ENCODE data around the gene OSBPL6.
"Not testable (repeated sequence)": the region's sequence is repeated elsewhere in the genome, so short reads cannot be mapped to it uniquely, and the experiment has no call there.

The OSBPL6 gene

GRCh38 chr2:178198441-178198840 is 4.1 kb downstream of the OSBPL6 start:
- DNase-seq (ENCODE audit: low spot score): not testable (repeated sequence)

DNA sequence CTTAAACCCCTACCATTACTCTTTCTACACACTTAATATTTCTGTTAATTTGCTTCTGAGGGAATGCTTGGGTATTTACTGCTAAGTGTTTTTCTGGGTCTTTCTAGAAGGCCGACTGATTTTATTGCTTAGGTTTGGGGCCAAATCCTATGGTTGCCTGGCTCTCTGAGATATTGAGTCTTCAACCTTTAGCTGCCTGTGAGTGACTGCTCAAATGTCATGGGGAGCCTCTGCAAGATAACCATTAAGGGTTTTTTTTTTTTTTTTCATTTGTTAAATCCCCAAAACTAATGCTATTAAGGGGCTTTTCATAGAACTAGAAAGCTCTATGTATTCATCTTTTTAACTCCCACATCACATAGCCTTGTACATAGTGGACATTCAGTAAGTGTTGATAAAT is 5.0 kb downstream of the OSBPL6 start:
- no peak for DNase-seq (ENCODE audit: low spot score)

DNA sequence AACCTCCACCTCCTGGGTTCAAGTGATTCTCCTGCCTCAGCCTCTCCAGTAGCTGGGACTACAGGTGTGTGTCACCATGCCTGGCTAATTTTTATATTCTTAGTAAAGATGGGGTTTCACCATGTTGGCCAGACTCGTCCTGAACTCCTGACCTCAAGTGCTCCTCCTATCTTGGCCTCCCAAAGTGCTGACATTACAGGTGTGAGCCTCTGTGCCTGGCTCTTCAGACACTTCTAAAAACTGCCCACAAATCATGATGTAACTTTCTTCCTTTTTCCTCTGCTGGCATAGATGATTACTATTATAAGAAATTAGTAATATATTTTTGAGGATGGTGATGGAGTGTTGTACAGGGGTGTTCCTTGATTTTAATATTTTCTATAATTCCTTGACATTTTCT is 6.0 kb downstream of the OSBPL6 start:
- DNase-seq (ENCODE audit: low spot score): no peak

GRCh38 chr2:178202927-178203326 is 8.6 kb downstream of the OSBPL6 start:
- DNase-seq (ENCODE audit: low spot score): no peak

GRCh38 chr2:178204977-178205376 is 10.7 kb downstream of the OSBPL6 start:
- no peak for DNase-seq (ENCODE audit: low spot score)

GRCh38 chr2:178205853-178206521 is 11.7 kb downstream of the OSBPL6 start:
- DNase-seq (ENCODE audit: low spot score): peak; percentile 44

DNA sequence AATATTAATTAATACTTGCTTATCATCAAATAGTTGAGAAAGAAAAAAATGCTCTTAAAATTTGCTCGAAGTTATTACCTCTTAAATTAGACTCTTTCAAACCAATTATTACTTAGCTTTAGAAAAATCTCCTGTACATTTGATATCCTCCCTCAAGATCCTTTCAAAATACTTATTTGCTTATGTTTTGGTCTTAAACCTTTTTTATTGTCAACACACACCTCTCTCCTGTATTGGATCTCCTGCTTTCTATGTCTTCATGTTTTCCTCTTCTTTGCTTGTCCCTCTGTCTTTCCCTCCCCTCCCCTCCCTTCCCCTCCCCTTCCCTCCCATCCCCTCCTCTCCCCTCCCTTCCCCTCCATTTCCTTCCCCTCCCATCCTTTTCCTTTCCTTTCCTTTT is 14.0 kb downstream of the OSBPL6 start:
- no peak for DNase-seq (ENCODE audit: low spot score)

- no peak for DNase-seq (ENCODE audit: low spot score)
These were observed 14.5 kb downstream of the OSBPL6 start for GRCh38 chr2:178208817-178209216.

GRCh38 chr2:178211460-178211859 is 17.1 kb downstream of the OSBPL6 start:
- DNase-seq (ENCODE audit: low spot score): no peak

DNA sequence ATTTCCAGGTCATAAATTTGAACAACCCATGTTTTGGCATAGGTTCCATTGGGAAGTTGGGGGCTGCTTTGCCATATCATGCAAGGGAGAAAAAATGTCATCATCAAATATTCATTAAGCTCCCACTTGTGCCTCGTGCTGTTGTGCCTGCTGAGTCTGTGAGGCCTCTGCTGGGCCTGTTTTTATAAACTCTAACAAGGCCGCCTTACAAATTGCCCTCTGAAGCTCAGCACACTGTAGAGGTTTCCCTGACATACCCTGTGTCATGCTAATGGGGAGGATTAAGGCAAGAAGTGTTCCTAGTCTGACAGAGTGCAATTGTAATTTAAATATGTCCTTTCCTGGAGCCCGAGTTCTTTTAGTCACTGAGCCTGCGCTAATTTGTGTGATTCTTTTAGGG is 17.6 kb downstream of the OSBPL6 start:
- no peak for DNase-seq (ENCODE audit: low spot score)

- no peak for DNase-seq (ENCODE audit: low spot score)
These were observed 19.7 kb downstream of the OSBPL6 start for GRCh38 chr2:178213991-178214390.

DNA sequence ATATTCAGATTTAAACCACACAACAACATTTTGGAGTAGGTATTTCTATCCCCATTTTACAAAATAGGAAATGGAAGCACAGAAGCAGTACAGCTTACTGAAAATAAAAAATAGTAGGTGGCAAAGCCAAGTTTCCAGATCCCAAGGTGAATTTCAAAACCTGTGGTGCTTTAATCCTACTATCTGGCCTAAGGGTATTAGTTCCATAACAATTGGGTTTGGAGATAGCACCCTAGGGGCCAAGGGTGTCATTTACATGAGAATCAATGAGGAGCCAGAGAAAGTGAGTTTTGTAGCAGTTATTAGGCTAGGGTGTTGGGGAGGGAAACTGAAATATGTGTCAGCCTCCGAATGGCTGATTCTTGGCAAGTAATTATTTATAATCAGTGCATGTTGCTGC is 24.9 kb downstream of the OSBPL6 start:
- no peak for DNase-seq (ENCODE audit: low spot score)

DNA sequence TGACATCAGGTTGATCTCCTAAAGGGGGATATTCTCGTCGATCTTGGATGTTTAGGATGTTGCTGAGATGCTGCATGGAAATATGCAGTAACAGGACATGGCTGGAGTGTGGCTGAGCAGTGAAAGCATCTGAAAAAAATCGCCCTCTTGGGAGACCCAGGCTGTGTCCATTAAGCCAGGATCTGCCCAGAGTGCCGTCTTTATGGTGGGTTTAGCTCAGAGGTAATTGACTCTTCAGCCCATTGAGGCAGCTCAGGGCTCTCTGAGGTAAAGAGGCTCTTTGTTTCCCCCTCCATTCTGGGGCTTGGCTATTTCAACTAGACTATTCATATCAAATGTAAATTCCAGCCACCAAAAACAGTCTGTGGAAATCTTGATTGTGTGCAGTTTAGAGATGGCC is 26.5 kb downstream of the OSBPL6 start:
- DNase-seq (ENCODE audit: low spot score): no peak

- no peak for DNase-seq (ENCODE audit: low spot score)
These were observed 27.2 kb downstream of the OSBPL6 start for GRCh38 chr2:178221556-178221955.

DNA sequence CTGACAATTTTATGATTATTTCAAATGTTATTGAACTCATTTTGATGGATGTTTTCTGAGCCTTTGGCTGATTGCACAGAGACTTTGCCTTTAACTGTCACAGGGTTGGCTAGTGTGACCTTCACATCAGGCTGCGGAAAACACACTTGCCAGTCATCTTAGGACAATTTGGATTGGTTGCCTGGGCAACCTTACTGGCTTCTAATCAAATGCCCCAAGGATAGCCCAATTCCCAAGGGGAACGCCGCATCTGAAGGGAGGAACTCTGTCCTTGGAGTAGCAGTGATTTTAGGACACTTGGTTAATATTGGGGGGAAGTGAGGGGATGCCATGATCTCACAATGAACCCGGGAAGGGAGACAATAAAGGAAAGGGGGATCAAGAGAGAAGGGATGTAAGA is 29.5 kb downstream of the OSBPL6 start:
- no peak for DNase-seq (ENCODE audit: low spot score)

DNA sequence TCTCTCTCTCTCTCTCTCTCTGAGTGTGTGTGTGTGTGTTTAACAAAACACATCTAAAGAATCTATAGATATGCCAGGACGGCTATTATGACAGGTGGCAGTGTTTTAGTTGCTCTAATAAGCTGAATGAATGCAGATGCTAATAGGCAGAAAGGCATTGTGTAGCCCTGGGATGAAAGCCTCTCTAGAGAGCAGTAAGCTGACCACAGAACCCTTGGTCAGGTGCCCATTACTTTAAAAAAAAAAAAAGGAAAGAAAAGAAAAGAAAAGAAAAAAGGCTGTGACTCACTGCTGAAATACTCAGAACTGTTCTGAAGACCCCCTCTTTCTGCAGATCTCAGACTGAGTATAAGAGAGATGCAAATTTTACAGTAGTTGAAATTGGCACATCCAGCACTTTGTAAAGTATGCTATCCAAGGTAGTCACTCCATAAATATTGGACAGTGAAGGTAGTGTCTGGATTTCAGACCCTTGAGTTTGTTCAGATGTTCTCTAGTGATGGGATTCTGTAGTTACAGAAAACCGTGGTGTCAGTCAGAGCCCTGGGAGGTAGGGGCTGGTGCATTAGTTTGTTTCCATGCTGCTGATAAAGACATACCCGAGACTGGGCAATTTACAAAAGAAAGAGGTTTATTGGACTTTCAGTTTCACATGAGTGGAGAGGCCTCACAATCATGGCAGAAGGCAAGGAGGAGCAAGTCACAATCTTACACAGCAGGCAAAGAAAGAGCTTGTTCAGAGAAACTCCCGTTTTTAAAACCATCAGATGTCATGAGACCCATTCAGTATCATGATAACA is 30.9 kb downstream of the OSBPL6 start:
- no peak for DNase-seq (ENCODE audit: low spot score)

DNA sequence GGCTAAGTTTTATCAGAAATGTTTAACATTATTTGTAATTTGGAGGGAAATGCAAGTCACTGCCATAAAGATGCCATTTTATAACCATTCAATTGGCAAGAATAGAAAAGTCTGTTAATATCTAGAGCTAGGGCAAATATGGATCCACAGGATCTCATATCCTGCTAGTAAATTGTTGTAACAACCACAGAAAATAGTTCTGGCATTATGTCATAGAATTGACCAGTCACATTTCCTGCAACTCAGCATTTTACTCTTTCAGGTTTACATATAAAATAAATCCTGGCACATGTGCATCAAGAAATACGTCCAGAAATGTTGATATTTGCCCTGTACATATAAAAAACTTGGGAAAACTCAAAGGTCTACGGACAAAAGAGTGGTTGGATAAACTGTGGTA is 32.9 kb downstream of the OSBPL6 start:
- DNase-seq (ENCODE audit: low spot score): peak; percentile 18

- DNase-seq (ENCODE audit: low spot score): no peak
These were observed 35.6 kb downstream of the OSBPL6 start for GRCh38 chr2:178229927-178230326.

GRCh38 chr2:178230396-178230795 is 36.1 kb downstream of the OSBPL6 start:
- DNase-seq (ENCODE audit: low spot score): no peak

DNA sequence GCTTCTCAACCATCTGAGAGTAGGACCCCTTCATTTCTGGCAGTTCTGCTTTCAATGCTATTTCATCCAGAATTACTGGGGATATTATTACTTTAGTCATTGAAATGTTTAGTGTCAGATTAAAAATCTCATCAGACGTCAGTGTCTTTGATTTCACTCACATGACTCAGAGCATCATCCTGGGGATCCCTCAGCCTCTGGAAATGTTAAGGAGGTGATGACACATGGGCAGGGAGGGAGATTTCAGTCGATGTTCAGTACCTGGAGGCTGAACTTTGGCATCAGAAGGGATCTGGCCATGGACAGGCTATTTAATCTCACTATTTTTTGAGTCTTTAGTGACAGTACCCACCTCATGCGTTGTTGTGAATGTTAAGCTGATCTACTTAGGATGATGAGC is 39.1 kb downstream of the OSBPL6 start:
- no peak for DNase-seq (ENCODE audit: low spot score)

GRCh38 chr2:178234648-178235047 is 40.3 kb downstream of the OSBPL6 start:
- DNase-seq (ENCODE audit: low spot score): no peak

DNA sequence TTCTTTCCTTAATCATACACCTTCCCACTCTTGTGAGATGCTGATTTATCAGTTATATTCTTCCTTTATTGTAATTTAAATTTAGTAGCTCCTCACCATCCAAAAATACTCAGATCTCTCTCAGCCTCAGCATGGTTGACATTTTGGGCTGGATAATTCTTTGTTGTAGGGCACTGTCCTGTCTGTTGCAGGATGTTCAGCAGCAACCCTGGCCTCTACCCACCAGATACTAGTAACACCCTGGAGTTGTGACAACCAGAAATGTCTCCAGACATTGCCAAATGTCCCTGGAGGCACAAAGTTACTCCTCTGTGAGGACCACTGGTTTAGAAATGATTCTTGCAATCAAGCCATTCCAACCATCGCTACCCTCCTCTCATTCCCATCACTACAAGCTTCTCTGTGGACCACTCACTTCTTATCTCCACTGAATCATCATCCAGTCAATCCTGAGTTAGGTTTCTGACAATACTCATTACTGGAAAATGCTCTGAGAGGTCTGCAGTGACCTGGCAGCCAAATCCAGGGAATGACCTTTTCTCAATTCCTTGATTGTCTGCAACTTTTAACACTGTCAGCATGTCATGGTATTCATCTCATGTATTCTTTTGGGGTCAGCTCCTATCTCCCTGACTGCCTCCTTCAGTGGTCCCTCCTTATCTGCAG is 43.3 kb downstream of the OSBPL6 start:
- no peak for DNase-seq (ENCODE audit: low spot score)

GRCh38 chr2:178238154-178238521 is 43.8 kb downstream of the OSBPL6 start:
- no peak for DNase-seq (ENCODE audit: low spot score)
